ENCODE data around the gene EIF3I. TPM values are rescaled to one million over a fixed set of nuclear protein-coding genes. Genes with fewer than 3 reads are reported as not detected.
A peak's percentile ranks its signal among the peaks of the same experiment; 100 is the strongest.

The EIF3I gene
- 171 TPM for total RNA-seq

GRCh38 chr1:32221980-32222755 is at the start of gene EIF3I, which contains the start of gene TMEM234:
TSS of gene EIF3I (plus strand) at chr1:32222407. CDS start at chr1:32222442, 35 bp downstream.
TSS of gene TMEM234 (minus strand) at chr1:32222353. CDS start at chr1:32222322, 31 bp downstream.
- H3K27me3 ChIP-seq (ENCODE audit: control insufficient read depth in 3 of 3, insufficient read depth in 3 of 3, low read length in 3 of 3), result no peaks in the 10 kb centered on the region
- H3K27ac ChIP-seq (ENCODE audit: low read depth, low read length), result peak within 1 kb of the TSS; percentile 97
- H3K4me1 ChIP-seq (ENCODE audit: control insufficient read depth in 3 of 3, insufficient read depth in 3 of 3, low read length in 3 of 3), result peaks cover 26 to 30% (median 27%) of the 10 kb centered on the region in 3 donors
- peak within 1 kb of the TSS; percentile 94 to 99 (median 97) for H3K4me3 ChIP-seq (ENCODE audit: low read length in 3 of 3)
- peaks cover 27 to 33% (median 31%) of the 10 kb centered on the region in 3 donors for H3K36me3 ChIP-seq (ENCODE audit: control insufficient read depth in 3 of 3, insufficient read depth in 3 of 3, low read length in 3 of 3)
- no peaks in the 10 kb centered on the region for H3K9me3 ChIP-seq (ENCODE audit: control insufficient read depth in 3 of 3, low read length in 3 of 3)
- peak within 1 kb of the TSS; percentile 96 to 99 (median 98) for H3K9ac ChIP-seq (ENCODE audit: low read depth in 1 of 3, low read length in 3 of 3)

- Histone ChIP-seq H3K27me3 (ENCODE audit: control insufficient read depth in 3 of 3, insufficient read depth in 3 of 3, low read length in 3 of 3) (no peaks in the 10 kb centered on the region), H3K4me3 (ENCODE audit: low read length in 3 of 3) (no peak overlapping the region), H3K4me1 (ENCODE audit: control insufficient read depth in 3 of 3, insufficient read depth in 3 of 3, low read length in 3 of 3) (no peaks in the 10 kb centered on the region), H3K9ac (ENCODE audit: low read depth in 1 of 3, low read length in 3 of 3) (no peak overlapping the region), H3K27ac (ENCODE audit: low read depth, low read length) (no peak overlapping the region), H3K36me3 (ENCODE audit: control insufficient read depth in 3 of 3, insufficient read depth in 3 of 3, low read length in 3 of 3) (peaks cover 31 to 56% (median 55%) of the 10 kb centered on the region in 3 donors), H3K9me3 (ENCODE audit: control insufficient read depth in 3 of 3, low read length in 3 of 3) (no peaks in the 10 kb centered on the region)
Observed at GRCh38 chr1:32172621-32173245, 49.5 kb upstream of the EIF3I start.

GRCh38 chr1:32178380-32179192 is 43.6 kb upstream of the EIF3I start:
- peaks cover 6 to 18% (median 16%) of the 10 kb centered on the region in 3 donors for H3K36me3 ChIP-seq (ENCODE audit: control insufficient read depth in 3 of 3, insufficient read depth in 3 of 3, low read length in 3 of 3)
- H3K4me3 ChIP-seq (ENCODE audit: low read length in 3 of 3), result peak overlapping the region; percentile 83 to 92 (median 88)
- H3K4me1 ChIP-seq (ENCODE audit: control insufficient read depth in 3 of 3, insufficient read depth in 3 of 3, low read length in 3 of 3), result peaks cover 27 to 33% (median 28%) of the 10 kb centered on the region in 3 donors
- peak overlapping the region; percentile 96 for H3K27ac ChIP-seq (ENCODE audit: low read depth, low read length)
- no peaks in the 10 kb centered on the region for H3K9me3 ChIP-seq (ENCODE audit: control insufficient read depth in 3 of 3, low read length in 3 of 3)
- no peaks in the 10 kb centered on the region for H3K27me3 ChIP-seq (ENCODE audit: control insufficient read depth in 3 of 3, insufficient read depth in 3 of 3, low read length in 3 of 3)
- H3K9ac ChIP-seq (ENCODE audit: low read depth in 1 of 3, low read length in 3 of 3), result peak overlapping the region; percentile 92 to 97 (median 95)

DNA sequence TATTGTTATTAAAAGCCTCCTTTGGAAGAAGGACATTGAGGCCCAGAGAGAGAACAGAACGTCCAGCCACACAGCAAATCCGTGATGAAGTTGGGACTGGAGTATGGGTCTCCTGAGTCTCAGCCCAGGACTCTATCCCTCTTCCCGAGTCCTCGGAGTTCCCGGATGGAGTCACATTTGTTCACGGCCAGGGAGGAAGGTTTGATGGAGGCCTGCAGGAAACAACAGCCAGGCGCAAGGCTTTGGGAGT is 43.1 kb upstream of the EIF3I start:
- Histone ChIP-seq H3K27me3 (ENCODE audit: control insufficient read depth in 3 of 3, insufficient read depth in 3 of 3, low read length in 3 of 3) (no peaks in the 10 kb centered on the region), H3K36me3 (ENCODE audit: control insufficient read depth in 3 of 3, insufficient read depth in 3 of 3, low read length in 3 of 3) (peaks cover 6 to 21% (median 14%) of the 10 kb centered on the region in 3 donors), H3K9me3 (ENCODE audit: control insufficient read depth in 3 of 3, low read length in 3 of 3) (no peaks in the 10 kb centered on the region), H3K9ac (ENCODE audit: low read depth in 1 of 3, low read length in 3 of 3) (peak overlapping the region; percentile 92 to 97 (median 95)), H3K4me1 (ENCODE audit: control insufficient read depth in 3 of 3, insufficient read depth in 3 of 3, low read length in 3 of 3) (peaks cover 29 to 36% (median 30%) of the 10 kb centered on the region in 3 donors), H3K27ac (ENCODE audit: low read depth, low read length) (peak overlapping the region; percentile 96), H3K4me3 (ENCODE audit: low read length in 3 of 3) (peak overlapping the region; percentile 83 to 92 (median 88))

GRCh38 chr1:32179443-32180185 is 42.6 kb upstream of the EIF3I start, which contains the start of gene TXLNA:
TSS of gene TXLNA (plus strand) at chr1:32179675. CDS start at chr1:32180346, 671 bp downstream.
- H3K9me3 ChIP-seq (ENCODE audit: control insufficient read depth in 3 of 3, low read length in 3 of 3), result no peaks in the 10 kb centered on the region
- H3K4me3 ChIP-seq (ENCODE audit: low read length in 3 of 3), result peak within 1 kb of the TSS; percentile 83 to 92 (median 88)
- peak within 1 kb of the TSS; percentile 96 for H3K27ac ChIP-seq (ENCODE audit: low read depth, low read length)
- H3K36me3 ChIP-seq (ENCODE audit: control insufficient read depth in 3 of 3, insufficient read depth in 3 of 3, low read length in 3 of 3), result peaks cover 11 to 21% (median 17%) of the 10 kb centered on the region in 3 donors
- peak within 1 kb of the TSS; percentile 92 to 97 (median 95) for H3K9ac ChIP-seq (ENCODE audit: low read depth in 1 of 3, low read length in 3 of 3)
- peaks cover 34 to 41% (median 35%) of the 10 kb centered on the region in 3 donors for H3K4me1 ChIP-seq (ENCODE audit: control insufficient read depth in 3 of 3, insufficient read depth in 3 of 3, low read length in 3 of 3)
- H3K27me3 ChIP-seq (ENCODE audit: control insufficient read depth in 3 of 3, insufficient read depth in 3 of 3, low read length in 3 of 3), result no peaks in the 10 kb centered on the region

- H3K4me1 ChIP-seq (ENCODE audit: control insufficient read depth in 3 of 3, insufficient read depth in 3 of 3, low read length in 3 of 3), result peaks cover 37 to 46% (median 38%) of the 10 kb centered on the region in 3 donors
- H3K9me3 ChIP-seq (ENCODE audit: control insufficient read depth in 3 of 3, low read length in 3 of 3), result no peaks in the 10 kb centered on the region
- peak overlapping the region; percentile 89 to 97 (median 92) for H3K9ac ChIP-seq (ENCODE audit: low read depth in 1 of 3, low read length in 3 of 3)
- no peaks in the 10 kb centered on the region for H3K27me3 ChIP-seq (ENCODE audit: control insufficient read depth in 3 of 3, insufficient read depth in 3 of 3, low read length in 3 of 3)
- H3K36me3 ChIP-seq (ENCODE audit: control insufficient read depth in 3 of 3, insufficient read depth in 3 of 3, low read length in 3 of 3), result peaks cover 13 to 25% (median 22%) of the 10 kb centered on the region in 3 donors
- peak overlapping the region; percentile 96 for H3K27ac ChIP-seq (ENCODE audit: low read depth, low read length)
- peak overlapping the region; percentile 80 to 88 (median 83) for H3K4me3 ChIP-seq (ENCODE audit: low read length in 3 of 3)
Observed at GRCh38 chr1:32180186-32181060, 41.8 kb upstream of the EIF3I start.

DNA sequence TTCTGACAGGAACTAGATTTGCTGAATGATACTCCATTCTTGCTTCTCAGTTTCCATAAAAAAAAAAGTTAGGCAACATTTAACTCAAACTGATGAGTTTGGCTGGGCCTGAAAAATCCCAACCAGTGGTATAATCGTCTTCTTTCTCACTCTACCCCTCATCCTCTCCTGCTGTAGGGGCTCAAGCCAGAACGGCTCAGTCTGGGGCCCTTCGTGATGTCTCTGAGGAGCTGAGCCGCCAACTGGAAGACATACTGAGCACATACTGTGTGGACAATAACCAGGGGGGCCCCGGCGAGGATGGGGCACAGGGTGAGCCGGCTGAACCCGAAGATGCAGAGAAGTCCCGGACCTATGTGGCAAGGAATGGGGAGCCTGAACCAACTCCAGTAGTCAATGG is 41.1 kb upstream of the EIF3I start:
- H3K27me3 ChIP-seq (ENCODE audit: control insufficient read depth in 3 of 3, insufficient read depth in 3 of 3, low read length in 3 of 3), result no peaks in the 10 kb centered on the region
- peaks cover 15 to 26% (median 23%) of the 10 kb centered on the region in 3 donors for H3K36me3 ChIP-seq (ENCODE audit: control insufficient read depth in 3 of 3, insufficient read depth in 3 of 3, low read length in 3 of 3)
- H3K27ac ChIP-seq (ENCODE audit: low read depth, low read length), result peak overlapping the region; percentile 96
- H3K9ac ChIP-seq (ENCODE audit: low read depth in 1 of 3, low read length in 3 of 3), result peak overlapping the region; percentile 89 to 97 (median 92)
- peak overlapping the region; percentile 80 to 88 (median 83) for H3K4me3 ChIP-seq (ENCODE audit: low read length in 3 of 3)
- peaks cover 39 to 46% (median 40%) of the 10 kb centered on the region in 3 donors for H3K4me1 ChIP-seq (ENCODE audit: control insufficient read depth in 3 of 3, insufficient read depth in 3 of 3, low read length in 3 of 3)
- H3K9me3 ChIP-seq (ENCODE audit: control insufficient read depth in 3 of 3, low read length in 3 of 3), result no peaks in the 10 kb centered on the region

GRCh38 chr1:32181563-32181962 is 40.6 kb upstream of the EIF3I start:
- Histone ChIP-seq H3K27ac (ENCODE audit: low read depth, low read length) (no peak overlapping the region), H3K9ac (ENCODE audit: low read depth in 1 of 3, low read length in 3 of 3) (peak overlapping the region; percentile 49 to 97 (median 92)), H3K27me3 (ENCODE audit: control insufficient read depth in 3 of 3, insufficient read depth in 3 of 3, low read length in 3 of 3) (no peaks in the 10 kb centered on the region), H3K9me3 (ENCODE audit: control insufficient read depth in 3 of 3, low read length in 3 of 3) (no peaks in the 10 kb centered on the region), H3K4me3 (ENCODE audit: low read length in 3 of 3) (peak overlapping the region; percentile 49 to 88 (median 83)), H3K36me3 (ENCODE audit: control insufficient read depth in 3 of 3, insufficient read depth in 3 of 3, low read length in 3 of 3) (peaks cover 18 to 31% (median 28%) of the 10 kb centered on the region in 3 donors), H3K4me1 (ENCODE audit: control insufficient read depth in 3 of 3, insufficient read depth in 3 of 3, low read length in 3 of 3) (peaks cover 41 to 50% (median 42%) of the 10 kb centered on the region in 3 donors)
